Fibroblast of skin of left biceps (primary cell): ENCODE data around the gene OR10R2.

Experiments
- DNase-seq, 2 experiments: peaks; one replicate each; pipeline ENCODE4 v3.0.0-alpha.2; 2013; ENCODE audit warnings: low read depth in 2 of 2

The OR10R2 gene

GRCh38 chr1:158527190-158527815 lies 55.3 kb downstream of the OR10R2 start:
- no peak for DNase-seq
